LNCaP clone FGC (cell line): ENCODE measurements around the gene CACNG7.
A peak's percentile ranks its signal among the peaks of the same experiment; 100 is the strongest.

Source experiments
- DNase-seq: peaks from one replicate; pipeline ENCODE4 v3.0.0-alpha.2; 2011; ENCODE audit warnings: low read depth
- H3K4me3 ChIP-seq: 2 replicates; pipeline ENCODE4 v1.5.1; 2011; ENCODE audit warnings: mild to moderate bottlenecking, low read depth, low read length, control low read depth
- TF ChIP-seq, protein P1 (sequence below): IDR thresholded peaks from 2 replicates; pipeline ENCODE4 v1.5.1; 2012; ENCODE audit warnings: mild to moderate bottlenecking; ENCODE audit not compliant: control insufficient read depth, insufficient read depth; ENCODE audit errors: extremely low read depth

CACNG7 gene

DNA sequence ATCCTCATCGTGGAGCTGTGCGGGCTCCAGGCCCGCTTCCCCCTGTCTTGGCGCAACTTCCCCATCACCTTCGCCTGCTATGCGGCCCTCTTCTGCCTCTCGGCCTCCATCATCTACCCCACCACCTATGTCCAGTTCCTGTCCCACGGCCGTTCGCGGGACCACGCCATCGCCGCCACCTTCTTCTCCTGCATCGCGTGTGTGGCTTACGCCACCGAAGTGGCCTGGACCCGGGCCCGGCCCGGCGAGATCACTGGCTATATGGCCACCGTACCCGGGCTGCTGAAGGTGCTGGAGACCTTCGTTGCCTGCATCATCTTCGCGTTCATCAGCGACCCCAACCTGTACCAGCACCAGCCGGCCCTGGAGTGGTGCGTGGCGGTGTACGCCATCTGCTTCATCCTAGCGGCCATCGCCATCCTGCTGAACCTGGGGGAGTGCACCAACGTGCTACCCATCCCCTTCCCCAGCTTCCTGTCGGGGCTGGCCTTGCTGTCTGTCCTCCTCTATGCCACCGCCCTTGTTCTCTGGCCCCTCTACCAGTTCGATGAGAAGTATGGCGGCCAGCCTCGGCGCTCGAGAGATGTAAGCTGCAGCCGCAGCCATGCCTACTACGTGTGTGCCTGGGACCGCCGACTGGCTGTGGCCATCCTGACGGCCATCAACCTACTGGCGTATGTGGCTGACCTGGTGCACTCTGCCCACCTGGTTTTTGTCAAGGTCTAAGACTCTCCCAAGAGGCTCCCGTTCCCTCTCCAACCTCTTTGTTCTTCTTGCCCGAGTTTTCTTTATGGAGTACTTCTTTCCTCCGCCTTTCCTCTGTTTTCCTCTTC, 35.1 kb upstream of the CACNG7 start:
- DNase-seq, result no peak
- TF ChIP-seq, protein P1, sequence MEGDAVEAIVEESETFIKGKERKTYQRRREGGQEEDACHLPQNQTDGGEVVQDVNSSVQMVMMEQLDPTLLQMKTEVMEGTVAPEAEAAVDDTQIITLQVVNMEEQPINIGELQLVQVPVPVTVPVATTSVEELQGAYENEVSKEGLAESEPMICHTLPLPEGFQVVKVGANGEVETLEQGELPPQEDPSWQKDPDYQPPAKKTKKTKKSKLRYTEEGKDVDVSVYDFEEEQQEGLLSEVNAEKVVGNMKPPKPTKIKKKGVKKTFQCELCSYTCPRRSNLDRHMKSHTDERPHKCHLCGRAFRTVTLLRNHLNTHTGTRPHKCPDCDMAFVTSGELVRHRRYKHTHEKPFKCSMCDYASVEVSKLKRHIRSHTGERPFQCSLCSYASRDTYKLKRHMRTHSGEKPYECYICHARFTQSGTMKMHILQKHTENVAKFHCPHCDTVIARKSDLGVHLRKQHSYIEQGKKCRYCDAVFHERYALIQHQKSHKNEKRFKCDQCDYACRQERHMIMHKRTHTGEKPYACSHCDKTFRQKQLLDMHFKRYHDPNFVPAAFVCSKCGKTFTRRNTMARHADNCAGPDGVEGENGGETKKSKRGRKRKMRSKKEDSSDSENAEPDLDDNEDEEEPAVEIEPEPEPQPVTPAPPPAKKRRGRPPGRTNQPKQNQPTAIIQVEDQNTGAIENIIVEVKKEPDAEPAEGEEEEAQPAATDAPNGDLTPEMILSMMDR, result no peak
- no peak overlapping the region for H3K4me3 ChIP-seq

DNA sequence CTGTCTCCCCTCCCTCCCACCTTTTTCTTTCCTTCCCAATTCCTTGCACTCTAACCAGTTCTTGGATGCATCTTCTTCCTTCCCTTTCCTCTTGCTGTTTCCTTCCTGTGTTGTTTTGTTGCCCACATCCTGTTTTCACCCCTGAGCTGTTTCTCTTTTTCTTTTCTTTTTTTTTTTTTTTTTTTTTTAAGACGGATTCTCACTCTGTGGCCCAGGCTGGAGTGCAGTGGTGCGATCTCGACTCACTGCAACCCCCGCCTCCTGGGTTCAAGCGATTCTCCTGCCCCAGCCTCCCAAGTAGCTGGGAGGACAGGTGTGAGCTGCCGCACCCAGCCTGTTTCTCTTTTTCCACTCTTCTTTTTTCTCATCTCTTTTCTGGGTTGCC, 34.5 kb upstream of the CACNG7 start:
- TF ChIP-seq, protein P1, result no peak
- H3K4me3 ChIP-seq, result no peak overlapping the region

DNA sequence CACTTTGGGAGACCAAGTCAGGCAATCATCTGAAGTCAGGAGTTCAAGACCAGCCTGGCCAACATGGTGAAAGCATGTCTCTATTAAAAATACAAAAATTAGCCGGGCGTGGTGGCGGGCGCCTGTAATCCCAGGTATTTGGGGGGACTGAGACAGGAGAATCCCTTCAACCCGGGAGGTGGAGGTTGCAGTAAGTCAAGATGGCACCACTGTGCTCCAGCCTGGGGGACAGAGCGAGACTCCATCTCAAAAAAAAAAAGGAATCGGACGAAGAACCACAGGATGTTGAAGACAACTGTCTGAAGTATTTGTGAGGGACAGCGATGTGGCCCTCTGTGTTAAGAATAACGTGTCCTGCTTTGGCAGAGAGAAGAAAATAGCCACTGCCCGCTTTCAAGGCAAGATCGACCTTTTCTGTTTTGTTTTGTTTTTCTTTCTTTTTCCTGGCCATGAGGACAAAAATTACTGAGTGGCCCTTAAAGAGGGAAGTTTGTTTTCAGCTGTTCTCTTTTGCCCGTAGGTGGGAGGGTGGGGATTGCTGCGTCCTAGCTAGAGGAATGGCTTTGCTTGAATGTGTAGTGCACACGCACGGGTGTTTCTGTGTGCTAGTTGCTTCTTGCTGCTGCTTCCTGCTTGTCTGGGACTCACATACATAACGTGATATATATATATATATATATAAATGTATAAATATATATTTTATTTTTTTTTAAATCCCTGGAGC, 33.3 kb upstream of the CACNG7 start:
- no peak overlapping the region for H3K4me3 ChIP-seq
- TF ChIP-seq, protein P1, result no peak
- DNase-seq, result no peak

More for the DNA sequence above, 34.5 kb upstream of the CACNG7 start:
- DNase-seq, result no peak

DNA sequence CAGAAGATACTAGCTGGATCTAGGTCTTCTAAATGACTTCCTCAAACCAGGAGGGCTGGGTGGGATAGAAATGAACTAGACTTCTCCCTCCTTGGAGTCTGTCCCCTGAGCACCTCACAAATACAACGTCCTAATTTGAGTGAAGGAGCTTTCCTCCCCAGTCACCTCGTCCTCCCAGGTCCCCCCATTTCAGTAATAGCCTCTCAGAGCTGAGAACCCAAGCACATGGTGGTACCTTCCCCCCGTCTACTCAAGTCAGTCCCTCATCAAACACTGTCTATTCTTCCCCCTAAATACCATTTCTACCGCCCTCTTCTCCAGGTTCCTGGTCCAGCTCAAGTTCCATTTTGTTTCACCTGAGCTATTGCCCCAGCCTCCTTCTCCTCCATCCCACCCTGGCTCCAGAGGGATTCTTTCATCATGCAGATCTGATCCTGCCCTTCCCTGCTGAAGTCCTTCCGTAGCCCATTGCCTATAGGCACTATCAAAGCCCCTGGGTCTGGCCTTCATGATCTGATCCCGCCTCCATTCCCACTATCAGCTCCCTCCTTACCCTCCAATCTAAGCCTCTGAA, 32.3 kb upstream of the CACNG7 start:
- DNase-seq, result no peak
- no peak overlapping the region for H3K4me3 ChIP-seq
- TF ChIP-seq, protein P1, result no peak

DNA sequence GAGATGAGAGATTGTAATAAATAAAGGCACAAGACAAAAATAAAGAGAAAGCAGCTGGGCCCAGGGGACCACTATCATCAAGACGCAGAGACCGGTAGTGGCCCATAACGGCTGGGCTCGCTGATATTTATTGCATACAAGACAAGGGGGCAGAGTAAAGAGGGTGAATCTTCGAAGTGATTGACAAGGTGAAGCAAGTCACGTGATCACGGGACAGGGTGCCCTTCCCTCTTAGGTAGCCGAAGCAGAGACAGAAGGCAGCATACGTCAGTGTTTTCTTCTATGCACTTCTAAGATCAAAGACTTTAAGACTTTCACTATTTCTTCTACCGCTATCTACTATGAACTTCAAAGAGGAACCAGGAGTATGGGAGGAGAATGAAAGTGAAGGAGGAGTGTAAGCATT, 31.7 kb upstream of the CACNG7 start:
- no peak overlapping the region for H3K4me3 ChIP-seq
- DNase-seq, result no peak
- TF ChIP-seq, protein P1, result no peak

DNA sequence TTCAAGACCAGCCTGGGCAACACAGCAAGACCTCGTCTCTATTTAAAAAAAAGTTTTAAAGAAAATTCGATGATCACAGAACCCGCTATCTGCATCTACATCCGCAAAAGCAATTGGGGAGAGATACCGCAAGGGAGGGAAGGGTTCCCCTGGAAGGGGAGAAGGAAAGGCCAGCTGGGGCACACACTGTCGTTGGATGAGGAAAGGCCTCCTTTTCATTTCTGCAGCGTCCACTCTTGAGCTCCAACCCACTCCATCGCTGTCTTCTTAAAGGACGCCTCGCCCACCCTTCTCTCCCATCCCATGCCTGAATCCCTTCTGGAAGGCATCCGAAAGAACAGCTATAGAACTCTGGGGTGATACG, 30.3 kb upstream of the CACNG7 start:
- TF ChIP-seq, protein P1, result no peak
- peak overlapping the region; percentile 60 for H3K4me3 ChIP-seq
- DNase-seq, result no peak
